ENCODE data around the gene CSRP1. TPM values are rescaled to one million over a fixed set of nuclear protein-coding genes. Genes with fewer than 3 reads are reported as not detected.

CSRP1 gene
- polyA plus RNA-seq, 2 of the 4 experiments (the other 2 are of a cell fraction), result 277 to 655 TPM

DNA sequence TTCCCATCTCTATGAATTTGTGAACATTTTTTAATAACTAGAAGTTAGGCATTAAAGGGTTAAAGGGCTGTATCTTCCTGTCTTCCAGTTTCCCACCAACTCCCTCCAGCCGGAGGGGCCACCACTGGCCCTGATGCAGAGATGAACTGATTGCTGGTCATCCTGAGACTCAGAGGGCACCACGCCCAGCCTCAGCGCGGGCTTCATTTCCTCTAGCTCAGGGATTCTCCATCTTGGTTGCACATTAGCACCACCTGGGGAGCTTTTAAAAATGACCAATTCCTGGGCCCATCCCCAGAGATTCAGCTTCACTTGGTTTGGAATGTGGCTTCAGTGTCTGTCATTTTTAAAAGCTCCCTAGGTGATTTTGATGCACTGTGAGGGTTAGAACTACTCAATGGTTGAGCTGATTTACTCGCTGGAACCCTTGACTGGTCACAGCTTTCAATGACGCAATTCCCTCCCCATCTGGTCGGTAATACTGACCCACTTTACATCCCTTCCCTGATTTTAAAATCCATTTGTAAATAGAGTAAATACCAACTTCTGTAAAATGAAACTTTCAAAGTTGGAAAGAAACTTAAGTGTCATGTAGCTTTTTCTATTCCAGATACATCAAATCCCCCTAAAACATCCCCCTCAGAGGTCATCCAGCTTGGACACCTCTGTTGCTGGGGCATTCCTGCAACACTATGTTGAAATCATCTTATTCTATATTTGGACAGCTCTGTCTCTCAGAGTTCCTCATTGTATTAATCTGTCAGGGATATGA is 37.1 kb upstream of the CSRP1 start:
- Histone ChIP-seq H3K4me1 (peaks cover 6% of the 10 kb centered on the region; the same call in 1 of the 3 replicates), H3K27ac (no peak overlapping the region), H3K4me2 (no peak overlapping the region), H3K9me3 (no peaks in the 10 kb centered on the region), H3K4me3 (no peak overlapping the region)
- TF ChIP-seq, protein P1, sequence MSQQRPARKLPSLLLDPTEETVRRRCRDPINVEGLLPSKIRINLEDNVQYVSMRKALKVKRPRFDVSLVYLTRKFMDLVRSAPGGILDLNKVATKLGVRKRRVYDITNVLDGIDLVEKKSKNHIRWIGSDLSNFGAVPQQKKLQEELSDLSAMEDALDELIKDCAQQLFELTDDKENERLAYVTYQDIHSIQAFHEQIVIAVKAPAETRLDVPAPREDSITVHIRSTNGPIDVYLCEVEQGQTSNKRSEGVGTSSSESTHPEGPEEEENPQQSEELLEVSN (IDR thresholded peaks at IDR 0.05; ENCODE audit: borderline replicate concordance, low read depth), result no peak
- TF ChIP-seq RFX5 (IDR thresholded peaks at IDR 0.05) (no peak), HEYL (CRISPR knock-in tag; IDR thresholded peaks at IDR 0.05) (no peak), TFCP2L1 (CRISPR knock-in tag; IDR thresholded peaks at IDR 0.05) (no peak), JUN (IDR thresholded peaks at IDR 0.05) (no peak), RAD21 (conservative IDR thresholded peaks at IDR 0.05 in 1 of 2, IDR thresholded peaks at IDR 0.05 in 1 of 2) (no peak), MAZ (IDR thresholded peaks at IDR 0.05; ENCODE audit: borderline replicate concordance, low read depth, low read length) (no peak), FOSL2 (IDR thresholded peaks at IDR 0.05) (no peak), FOSL2 (CRISPR knock-in tag; IDR thresholded peaks at IDR 0.05) (no peak), HOXB5 (CRISPR knock-in tag; IDR thresholded peaks at IDR 0.05) (no peak), ZC3H11A (IDR thresholded peaks at IDR 0.05) (no peak)
- TF ChIP-seq, protein P2, sequence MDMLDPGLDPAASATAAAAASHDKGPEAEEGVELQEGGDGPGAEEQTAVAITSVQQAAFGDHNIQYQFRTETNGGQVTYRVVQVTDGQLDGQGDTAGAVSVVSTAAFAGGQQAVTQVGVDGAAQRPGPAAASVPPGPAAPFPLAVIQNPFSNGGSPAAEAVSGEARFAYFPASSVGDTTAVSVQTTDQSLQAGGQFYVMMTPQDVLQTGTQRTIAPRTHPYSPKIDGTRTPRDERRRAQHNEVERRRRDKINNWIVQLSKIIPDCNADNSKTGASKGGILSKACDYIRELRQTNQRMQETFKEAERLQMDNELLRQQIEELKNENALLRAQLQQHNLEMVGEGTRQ (IDR thresholded peaks at IDR 0.05), result no peak
- TF ChIP-seq, protein P3, sequence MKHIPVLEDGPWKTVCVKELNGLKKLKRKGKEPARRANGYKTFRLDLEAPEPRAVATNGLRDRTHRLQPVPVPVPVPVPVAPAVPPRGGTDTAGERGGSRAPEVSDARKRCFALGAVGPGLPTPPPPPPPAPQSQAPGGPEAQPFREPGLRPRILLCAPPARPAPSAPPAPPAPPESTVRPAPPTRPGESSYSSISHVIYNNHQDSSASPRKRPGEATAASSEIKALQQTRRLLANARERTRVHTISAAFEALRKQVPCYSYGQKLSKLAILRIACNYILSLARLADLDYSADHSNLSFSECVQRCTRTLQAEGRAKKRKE (CRISPR knock-in tag; IDR thresholded peaks at IDR 0.05; ENCODE audit: low read depth), result no peak
- TF ChIP-seq, protein P4, sequence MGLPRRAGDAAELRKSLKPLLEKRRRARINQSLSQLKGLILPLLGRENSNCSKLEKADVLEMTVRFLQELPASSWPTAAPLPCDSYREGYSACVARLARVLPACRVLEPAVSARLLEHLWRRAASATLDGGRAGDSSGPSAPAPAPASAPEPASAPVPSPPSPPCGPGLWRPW (IDR thresholded peaks at IDR 0.05), result no peak
- TF ChIP-seq, protein P5, sequence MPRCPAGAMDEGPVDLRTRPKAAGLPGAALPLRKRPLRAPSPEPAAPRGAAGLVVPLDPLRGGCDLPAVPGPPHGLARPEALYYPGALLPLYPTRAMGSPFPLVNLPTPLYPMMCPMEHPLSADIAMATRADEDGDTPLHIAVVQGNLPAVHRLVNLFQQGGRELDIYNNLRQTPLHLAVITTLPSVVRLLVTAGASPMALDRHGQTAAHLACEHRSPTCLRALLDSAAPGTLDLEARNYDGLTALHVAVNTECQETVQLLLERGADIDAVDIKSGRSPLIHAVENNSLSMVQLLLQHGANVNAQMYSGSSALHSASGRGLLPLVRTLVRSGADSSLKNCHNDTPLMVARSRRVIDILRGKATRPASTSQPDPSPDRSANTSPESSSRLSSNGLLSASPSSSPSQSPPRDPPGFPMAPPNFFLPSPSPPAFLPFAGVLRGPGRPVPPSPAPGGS (IDR thresholded peaks at IDR 0.05), result no peak
- TF ChIP-seq, protein P6, sequence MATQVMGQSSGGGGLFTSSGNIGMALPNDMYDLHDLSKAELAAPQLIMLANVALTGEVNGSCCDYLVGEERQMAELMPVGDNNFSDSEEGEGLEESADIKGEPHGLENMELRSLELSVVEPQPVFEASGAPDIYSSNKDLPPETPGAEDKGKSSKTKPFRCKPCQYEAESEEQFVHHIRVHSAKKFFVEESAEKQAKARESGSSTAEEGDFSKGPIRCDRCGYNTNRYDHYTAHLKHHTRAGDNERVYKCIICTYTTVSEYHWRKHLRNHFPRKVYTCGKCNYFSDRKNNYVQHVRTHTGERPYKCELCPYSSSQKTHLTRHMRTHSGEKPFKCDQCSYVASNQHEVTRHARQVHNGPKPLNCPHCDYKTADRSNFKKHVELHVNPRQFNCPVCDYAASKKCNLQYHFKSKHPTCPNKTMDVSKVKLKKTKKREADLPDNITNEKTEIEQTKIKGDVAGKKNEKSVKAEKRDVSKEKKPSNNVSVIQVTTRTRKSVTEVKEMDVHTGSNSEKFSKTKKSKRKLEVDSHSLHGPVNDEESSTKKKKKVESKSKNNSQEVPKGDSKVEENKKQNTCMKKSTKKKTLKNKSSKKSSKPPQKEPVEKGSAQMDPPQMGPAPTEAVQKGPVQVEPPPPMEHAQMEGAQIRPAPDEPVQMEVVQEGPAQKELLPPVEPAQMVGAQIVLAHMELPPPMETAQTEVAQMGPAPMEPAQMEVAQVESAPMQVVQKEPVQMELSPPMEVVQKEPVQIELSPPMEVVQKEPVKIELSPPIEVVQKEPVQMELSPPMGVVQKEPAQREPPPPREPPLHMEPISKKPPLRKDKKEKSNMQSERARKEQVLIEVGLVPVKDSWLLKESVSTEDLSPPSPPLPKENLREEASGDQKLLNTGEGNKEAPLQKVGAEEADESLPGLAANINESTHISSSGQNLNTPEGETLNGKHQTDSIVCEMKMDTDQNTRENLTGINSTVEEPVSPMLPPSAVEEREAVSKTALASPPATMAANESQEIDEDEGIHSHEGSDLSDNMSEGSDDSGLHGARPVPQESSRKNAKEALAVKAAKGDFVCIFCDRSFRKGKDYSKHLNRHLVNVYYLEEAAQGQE (IDR thresholded peaks at IDR 0.05), result no peak
- TF ChIP-seq, protein P7, sequence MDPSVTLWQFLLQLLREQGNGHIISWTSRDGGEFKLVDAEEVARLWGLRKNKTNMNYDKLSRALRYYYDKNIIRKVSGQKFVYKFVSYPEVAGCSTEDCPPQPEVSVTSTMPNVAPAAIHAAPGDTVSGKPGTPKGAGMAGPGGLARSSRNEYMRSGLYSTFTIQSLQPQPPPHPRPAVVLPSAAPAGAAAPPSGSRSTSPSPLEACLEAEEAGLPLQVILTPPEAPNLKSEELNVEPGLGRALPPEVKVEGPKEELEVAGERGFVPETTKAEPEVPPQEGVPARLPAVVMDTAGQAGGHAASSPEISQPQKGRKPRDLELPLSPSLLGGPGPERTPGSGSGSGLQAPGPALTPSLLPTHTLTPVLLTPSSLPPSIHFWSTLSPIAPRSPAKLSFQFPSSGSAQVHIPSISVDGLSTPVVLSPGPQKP (IDR thresholded peaks at IDR 0.05; ENCODE audit: low read depth, low read length), result no peak
- TF ChIP-seq, protein P8, sequence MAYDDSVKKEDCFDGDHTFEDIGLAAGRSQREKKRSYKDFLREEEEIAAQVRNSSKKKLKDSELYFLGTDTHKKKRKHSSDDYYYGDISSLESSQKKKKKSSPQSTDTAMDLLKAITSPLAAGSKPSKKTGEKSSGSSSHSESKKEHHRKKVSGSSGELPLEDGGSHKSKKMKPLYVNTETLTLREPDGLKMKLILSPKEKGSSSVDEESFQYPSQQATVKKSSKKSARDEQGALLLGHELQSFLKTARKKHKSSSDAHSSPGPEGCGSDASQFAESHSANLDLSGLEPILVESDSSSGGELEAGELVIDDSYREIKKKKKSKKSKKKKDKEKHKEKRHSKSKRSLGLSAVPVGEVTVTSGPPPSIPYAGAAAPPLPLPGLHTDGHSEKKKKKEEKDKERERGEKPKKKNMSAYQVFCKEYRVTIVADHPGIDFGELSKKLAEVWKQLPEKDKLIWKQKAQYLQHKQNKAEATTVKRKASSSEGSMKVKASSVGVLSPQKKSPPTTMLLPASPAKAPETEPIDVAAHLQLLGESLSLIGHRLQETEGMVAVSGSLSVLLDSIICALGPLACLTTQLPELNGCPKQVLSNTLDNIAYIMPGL (CRISPR knock-in tag; IDR thresholded peaks at IDR 0.05; ENCODE audit: borderline replicate concordance), result no peak
- ATAC-seq (no peak), FAIRE-seq (no peak), DNase-seq (ENCODE audit: low read depth in 1 of 2, low spot score in 1 of 2) (no peak)
- CTCF ChIA-PET, result interaction anchor here (0.7 to 5.2 kb wide), 11 partner anchors 8 to 591 kb away, joined by 3 to 48 read pairs (median 4); no protein-coding TSS in a partner anchor
- WGBS (ENCODE audit: missing lambda C conversion rate), result 82% methylated on average over 7 of the region's 7 CpGs
- POLR2A ChIA-PET, result no interaction called here
